Measurements from ENCODE around the gene MAOA. TPM values are rescaled to one million over a fixed set of nuclear protein-coding genes. Genes with fewer than 3 reads are reported as not detected.

Gene MAOA
- total and polyA plus RNA-seq, 2 donors (not counting 3 experiments of a cell fraction or from before 2014, with no cell fraction given): 12.6 to 23.5 TPM

- Histone ChIP-seq H3K27ac (ENCODE audit: insufficient read depth, low read depth, low read length) (no peak overlapping the region), H3K4me1 (ENCODE audit: control insufficient read depth, extremely low read depth, insufficient read depth, low read length) (no peaks in the 10 kb centered on the region), H4K20me1 (replicated peaks; ENCODE audit: control insufficient read depth, extremely low read depth, insufficient read depth, low read length) (no peaks in the 10 kb centered on the region), H3K27me3 (ENCODE audit: control insufficient read depth in 2 of 2, insufficient read depth in 2 of 2, low read length in 2 of 2) (no peaks in the 10 kb centered on the region), H3K4me2 (ENCODE audit: insufficient read depth, low read length) (no peak overlapping the region), H3K9me3 (replicated peaks; ENCODE audit: control insufficient read depth, insufficient read depth, low read length) (no peaks in the 10 kb centered on the region), H3K4me3 (replicated peaks in 1 of 3; ENCODE audit: insufficient read depth in 1 of 3, low read depth in 1 of 3, low read length in 3 of 3) (no peak overlapping the region), H3K9ac (replicated peaks; ENCODE audit: extremely low read depth, insufficient read depth, low read length) (no peak overlapping the region), H3K9me1 (replicated peaks; ENCODE audit: control insufficient read depth, extremely low read depth, insufficient read depth, low read length) (no peaks in the 10 kb centered on the region), H2AFZ (ENCODE audit: low read depth, low read length) (no peak overlapping the region), H3K36me3 (ENCODE audit: control insufficient read depth in 2 of 2, extremely low read depth in 1 of 2, insufficient read depth in 2 of 2, low read length in 2 of 2) (no peaks in the 10 kb centered on the region), H3K79me2 (ENCODE audit: control insufficient read depth, insufficient read depth, low read length) (no peaks in the 10 kb centered on the region)
- DNase-seq (ENCODE audit: low read depth, low spot score): no peak
- no peak for TF ChIP-seq MAX (IDR thresholded peaks at IDR 0.05; ENCODE audit: insufficient read depth, insufficient read length)
- TF ChIP-seq POLR2AphosphoS5 (IDR thresholded peaks at IDR 0.05; ENCODE audit: insufficient read depth, low read depth, low read length): no peak
- no peak for TF ChIP-seq JUN (IDR thresholded peaks at IDR 0.05; ENCODE audit: borderline replicate concordance, insufficient read depth, insufficient read length, low read depth)
- no peak for TF ChIP-seq MYC (IDR thresholded peaks at IDR 0.05; ENCODE audit: low read depth, low read length)
- TF ChIP-seq GATA2 (IDR thresholded peaks at IDR 0.05; ENCODE audit: insufficient read depth, insufficient read length, low read depth, low read length): no peak
- TF ChIP-seq FOS (IDR thresholded peaks at IDR 0.05; ENCODE audit: borderline replicate concordance, insufficient read depth, low read length): no peak
- TF ChIP-seq EZH2 (IDR thresholded peaks at IDR 0.05; ENCODE audit: borderline replicate concordance, low read depth, low read length, severe bottlenecking): no peak
- no peak for TF ChIP-seq POLR2A (IDR thresholded peaks at IDR 0.05; ENCODE audit: low read depth, low read length)
- TF ChIP-seq CTCF (IDR thresholded peaks at IDR 0.05; ENCODE audit: extremely low read depth in 1 of 2, insufficient read depth in 1 of 2, low read depth in 1 of 2, low read length in 2 of 2): no peak
- intact Hi-C loops (cut with micrococcal nuclease) (no loop called here), dilution Hi-C loops (cut with MboI; ENCODE audit: extremely low pct_ligation_motif_present, low sequenced_read_pairs) (no loop called here)
- BruUV-seq (replicated peaks): no TSS peak
- ChIA-PET POLR2A (no interaction called here), CTCF (no interaction called here)
- FAIRE-seq: no peak
These were observed 101.9 kb downstream of the MAOA start for GRCh38 chrX:43758044-43758443.
